Fibroblast of lung (primary cell): ENCODE results near the gene LARP7. TPM values are rescaled to one million over a fixed set of nuclear protein-coding genes. Genes with fewer than 3 reads are reported as not detected.
"Not testable (repeated sequence)": the region's sequence is repeated elsewhere in the genome, so short reads cannot be mapped to it uniquely, and the experiment has no call there.

ENCODE experiments used
- DNase-seq, 2 donors: peaks; one replicate each; pipeline versions ENCODE4 v3.0.0 to v3.0.0-alpha.2; 2010; ENCODE audit warnings: low read depth in 2 of 2
- H2AFZ ChIP-seq: 2 replicates; pipeline ENCODE4 v1.5.1; 2012; ENCODE audit warnings: low read length, control low read depth, inconsistent platforms
- H3K27ac ChIP-seq: 2 replicates; pipeline ENCODE4 v1.5.1; 2011; ENCODE audit warnings: low read length, control low read depth; ENCODE audit not compliant: insufficient read depth
- H3K27me3 ChIP-seq: 2 replicates; pipeline ENCODE4 v1.5.1; 2011; ENCODE audit warnings: mild to moderate bottlenecking, low read length; ENCODE audit not compliant: control insufficient read depth, insufficient read depth
- H3K36me3 ChIP-seq: 2 replicates; pipeline ENCODE4 v1.5.1; 2011; ENCODE audit warnings: low read length; ENCODE audit not compliant: control insufficient read depth, insufficient read depth
- H3K4me1 ChIP-seq: 2 replicates; pipeline ENCODE4 v1.5.1; 2011; ENCODE audit warnings: low read length; ENCODE audit not compliant: control insufficient read depth, insufficient read depth; ENCODE audit errors: extremely low read depth
- H3K4me2 ChIP-seq: 2 replicates; pipeline ENCODE4 v1.5.1; 2011; ENCODE audit warnings: low read length, control low read depth; ENCODE audit not compliant: insufficient read depth; ENCODE audit errors: extremely low read depth
- H3K4me3 ChIP-seq, 4 experiments: fragments of 200-600 bp in 1 of 4; sonication (generic) in 1 of 4; replicated peaks in 1 of 4; 2 replicates each; pipeline ENCODE4 v1.5.1; 2011 to 2016; ENCODE audit warnings: low read length in 4 of 4, low read depth in 3 of 4, mild to moderate bottlenecking in 3 of 4, control low read depth in 2 of 4, inconsistent platforms in 1 of 4, mixed read lengths in 1 of 4; ENCODE audit not compliant: insufficient read depth in 1 of 4; ENCODE audit errors: control extremely low read depth in 1 of 4
- H3K79me2 ChIP-seq: 2 replicates; pipeline ENCODE4 v1.5.1; 2012; ENCODE audit warnings: mild to moderate bottlenecking, low read length, inconsistent platforms; ENCODE audit not compliant: control insufficient read depth, insufficient read depth
- H3K9ac ChIP-seq: 2 replicates; pipeline ENCODE4 v1.5.1; 2011; ENCODE audit warnings: mild to moderate bottlenecking, low read length, control low read depth; ENCODE audit not compliant: insufficient read depth
- H3K9me3 ChIP-seq: 2 replicates; pipeline ENCODE4 v1.5.1; 2012; ENCODE audit warnings: low read depth, low read length; ENCODE audit not compliant: control insufficient read depth, insufficient read depth
- H4K20me1 ChIP-seq: 2 replicates; pipeline ENCODE4 v1.5.1; 2011; ENCODE audit warnings: low read length; ENCODE audit not compliant: control insufficient read depth, insufficient read depth; ENCODE audit errors: extremely low read depth
- CTCF ChIP-seq, 2 donors: IDR thresholded peaks in 1 of 2; conservative IDR thresholded peaks in 1 of 2; 1 replicate in 1 of 2; 2 replicates in 1 of 2; pipeline ENCODE4 v1.5.1; 2011 to 2012; ENCODE audit warnings: low read length in 2 of 2, control low read depth in 1 of 2, inconsistent platforms in 1 of 2, low read depth in 1 of 2, mild to moderate bottlenecking in 1 of 2
- EZH2 ChIP-seq: IDR thresholded peaks from 2 replicates; pipeline ENCODE4 v1.5.1; 2012; ENCODE audit warnings: low read length, control low read depth, mild to moderate bottlenecking; ENCODE audit errors: missing control alignments
- polyA plus RNA-seq, 2 donors: library from polyadenylated mRNA; depleted of rRNA in 1 of 2; stranded (reverse) in 1 of 2; unstranded in 1 of 2; fragments of >200 nt; gene quantifications; 2 replicates each; pipeline ENCODE4 v1.2.1, GENCODE V29; 2011 to 2012; ENCODE audit warnings: missing spikeins in 1 of 2
- total RNA-seq: library from RNA; depleted of rRNA; stranded (reverse); fragments of >200 nt; gene quantifications from 2 replicates; pipeline ENCODE4 v1.2.1, GENCODE V29; 2014

The LARP7 gene
- total and polyA plus RNA-seq, 2 donors (not counting 1 experiment from before 2014, with no cell fraction given) = 37.8 to 39.1 TPM

GRCh38 chr4:112704322-112704721, 67.4 kb downstream of the LARP7 start:
- H3K9me3 ChIP-seq = no peaks in the 10 kb centered on the region
- TF ChIP-seq CTCF (conservative IDR thresholded peaks at IDR 0.05 in 1 of 2, IDR thresholded peaks at IDR 0.05 in 1 of 2; ENCODE audit: low read depth in 1 of 2, low read length in 2 of 2) (no peak), EZH2 (no peak)
- no peaks in the 10 kb centered on the region for H3K79me2 ChIP-seq
- no peak for DNase-seq
- H3K4me2 ChIP-seq = no peak overlapping the region
- H2AFZ ChIP-seq = no peak overlapping the region
- peaks cover 2% of the 10 kb centered on the region for H3K4me1 ChIP-seq
- H3K4me3 ChIP-seq = no peak overlapping the region
- H3K27ac ChIP-seq = no peak overlapping the region
- H3K36me3 ChIP-seq = no peaks in the 10 kb centered on the region
- H4K20me1 ChIP-seq = no peaks in the 10 kb centered on the region
- peaks cover 18% of the 10 kb centered on the region for H3K27me3 ChIP-seq
- H3K9ac ChIP-seq = no peak overlapping the region

- H3K4me1 ChIP-seq = peaks cover 2% of the 10 kb centered on the region
- H3K27me3 ChIP-seq = peaks cover 18% of the 10 kb centered on the region
- H3K9me3 ChIP-seq = no peaks in the 10 kb centered on the region
- H3K79me2 ChIP-seq = no peaks in the 10 kb centered on the region
- TF ChIP-seq EZH2 (peak; percentile 65), CTCF (conservative IDR thresholded peaks at IDR 0.05 in 1 of 2, IDR thresholded peaks at IDR 0.05 in 1 of 2; ENCODE audit: low read depth in 1 of 2, low read length in 2 of 2) (no peak)
- H3K4me3 ChIP-seq = peak overlapping the region in 2 of 4 experiments; percentile 34 to 40
- H2AFZ ChIP-seq = no peak overlapping the region
- H3K36me3 ChIP-seq = no peaks in the 10 kb centered on the region
- no peak overlapping the region for H3K4me2 ChIP-seq
- peak; percentile 52 to 71 for DNase-seq
- H4K20me1 ChIP-seq = no peaks in the 10 kb centered on the region
- no peak overlapping the region for H3K27ac ChIP-seq
- no peak overlapping the region for H3K9ac ChIP-seq
Observed at GRCh38 chr4:112704991-112705845, 68.3 kb downstream of the LARP7 start.

GRCh38 chr4:112705891-112706839, 69.2 kb downstream of the LARP7 start:
- H3K9me3 ChIP-seq, H3K27ac ChIP-seq, H2AFZ ChIP-seq, H3K4me1 ChIP-seq, DNase-seq, H3K79me2 ChIP-seq, H3K9ac ChIP-seq, H4K20me1 ChIP-seq, H3K36me3 ChIP-seq: not testable (repeated sequence)
- Histone ChIP-seq H3K4me3 (peak overlapping the region; percentile 21 to 52 (median 38)), H3K27me3 (peaks cover 18% of the 10 kb centered on the region), H3K4me2 (peak overlapping the region; percentile 82)
- peak; percentile 89 for TF ChIP-seq EZH2
